A172 (cell line): ENCODE data around the gene NOTO. TPM values are rescaled to one million over a fixed set of nuclear protein-coding genes. Genes with fewer than 3 reads are reported as not detected.
"Not testable (repeated sequence)": the region's sequence is repeated elsewhere in the genome, so short reads cannot be mapped to it uniquely, and the experiment has no call there.

Experiments
- DNase-seq: peaks from one replicate; pipeline ENCODE4 v3.0.0-alpha.2; 2015; ENCODE audit warnings: low spot score
- total RNA-seq: library from RNA; depleted of rRNA; stranded (reverse); fragments of >200 nt; shearing (Covaris generic); gene quantifications from 2 replicates; pipeline ENCODE4 v1.2.3, GENCODE V29; 2014; rRNA removed

The NOTO gene
- not detected in 2 replicates for total RNA-seq

- no peak for DNase-seq
Measured at GRCh38 chr2:73202156-73203054, at the start of gene NOTO. Gene NOTO (plus strand): TSS chr2:73202574. CDS start chr2:73202667, 93 bp downstream.

DNA sequence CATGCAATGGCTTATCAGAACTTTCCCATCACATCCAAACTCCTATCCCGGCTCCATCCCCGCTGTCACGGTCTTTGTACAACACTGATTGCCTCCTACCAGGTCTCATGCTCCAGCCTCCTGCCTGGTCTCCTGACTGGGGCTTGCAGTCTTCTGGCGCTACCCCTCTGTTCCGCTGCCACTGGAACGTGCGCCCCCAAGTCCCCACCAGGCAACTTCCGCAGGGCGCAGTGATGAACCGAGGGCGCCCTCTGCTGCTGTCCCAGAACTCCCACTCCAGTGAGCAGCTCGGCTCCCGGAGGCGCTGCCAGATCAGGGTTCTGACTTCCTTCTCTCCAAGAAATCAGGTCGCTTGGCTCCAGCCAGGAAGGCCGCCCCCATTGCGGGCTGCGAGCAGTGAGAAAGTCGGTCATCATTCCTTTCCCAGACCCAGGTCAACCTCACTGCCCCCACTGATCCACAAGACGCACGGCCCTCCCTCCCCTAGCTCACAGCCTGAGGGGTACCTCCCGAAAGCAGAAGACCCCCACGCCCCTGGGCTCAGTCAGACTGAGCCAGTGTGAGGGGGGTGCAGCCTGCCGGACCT lies 45.7 kb upstream of the NOTO start:
- DNase-seq, result peak; percentile 55

GRCh38 chr2:73162856-73163391 lies 39.5 kb upstream of the NOTO start:
- DNase-seq, result no peak

- DNase-seq, result peak; percentile 82
Measured at GRCh38 chr2:73163483-73164367, 38.6 kb upstream of the NOTO start.

DNA sequence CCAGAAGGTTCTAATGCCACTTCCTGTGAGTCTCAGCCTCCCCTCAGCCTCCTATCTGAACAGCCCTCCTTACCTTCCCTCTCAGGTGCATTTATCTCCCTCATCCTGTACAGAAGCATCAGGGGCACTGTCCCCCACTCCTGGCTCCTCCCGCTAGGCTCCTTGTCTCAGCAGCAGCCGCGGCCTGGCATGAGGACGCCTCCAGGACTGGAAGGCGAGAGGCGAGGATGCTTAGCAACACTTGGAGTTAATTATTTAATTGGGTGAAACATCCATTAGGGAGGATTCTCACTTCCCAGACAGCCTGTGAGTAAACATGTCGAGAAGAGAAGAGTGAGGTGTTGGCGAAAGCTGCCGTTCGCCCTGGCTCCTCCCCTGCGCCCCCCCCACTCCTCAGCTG lies 36.4 kb upstream of the NOTO start:
- not testable (repeated sequence) for DNase-seq

DNA sequence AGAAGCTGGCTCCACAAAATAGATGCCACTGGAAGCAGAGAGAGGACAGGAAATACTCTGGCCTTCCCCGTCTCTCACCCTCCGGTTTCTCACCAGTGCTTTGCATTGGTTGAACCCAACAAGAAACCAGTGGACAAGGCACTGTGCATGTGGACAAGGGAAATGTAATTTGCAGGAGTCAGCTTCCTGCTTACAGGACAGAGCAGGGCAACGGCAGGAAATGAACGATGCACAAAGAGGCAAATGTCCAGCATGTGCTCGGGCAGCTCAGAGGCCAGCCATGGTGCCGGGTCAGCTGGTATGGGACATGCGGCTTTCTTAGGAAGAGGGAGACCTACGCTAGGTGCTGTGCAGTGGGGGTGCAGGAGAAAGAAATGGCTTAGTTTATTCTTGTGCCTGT lies 35.6 kb upstream of the NOTO start:
- not testable (repeated sequence) for DNase-seq

- not testable (repeated sequence) for DNase-seq
Measured at GRCh38 chr2:73168348-73168747, 34.0 kb upstream of the NOTO start.

- not testable (repeated sequence) for DNase-seq
Measured at GRCh38 chr2:73170341-73170740, 32.0 kb upstream of the NOTO start.

DNA sequence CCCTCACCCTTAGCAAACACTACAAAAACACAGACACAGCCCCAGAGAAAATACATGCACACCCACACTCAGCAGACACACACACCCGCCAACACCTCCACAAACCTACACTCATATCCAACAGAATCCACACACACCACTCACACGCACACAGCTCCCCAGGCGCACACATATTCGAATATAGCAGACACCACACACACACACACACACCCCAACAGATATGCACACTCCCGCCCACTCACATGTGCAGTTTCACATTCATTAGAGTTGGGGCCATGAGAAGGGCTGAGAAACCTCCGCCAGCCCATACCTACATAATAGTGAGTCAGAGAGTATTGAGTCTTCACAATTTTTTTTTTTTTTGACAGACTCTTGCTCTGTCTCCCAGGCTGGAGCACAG lies 29.4 kb upstream of the NOTO start:
- no peak for DNase-seq

DNA sequence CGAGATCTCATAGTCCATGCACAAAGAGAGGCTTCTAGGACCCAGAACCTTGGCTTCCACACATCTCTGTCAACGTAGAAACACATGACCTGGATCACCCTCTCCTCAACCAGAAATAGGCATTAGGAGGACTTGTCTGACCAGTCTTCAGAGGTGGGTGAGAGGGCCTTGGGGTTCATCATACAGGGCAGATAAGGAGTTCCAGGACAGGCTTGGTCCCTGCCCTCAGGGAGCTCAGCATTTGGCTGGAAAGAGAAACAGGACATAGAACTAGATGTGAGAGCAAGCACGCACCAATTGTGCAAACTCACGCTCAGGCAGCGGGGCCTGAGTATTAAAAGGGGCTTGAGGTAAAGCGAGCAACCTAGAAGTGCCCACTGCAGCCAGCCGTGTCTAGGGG lies 28.6 kb upstream of the NOTO start:
- no peak for DNase-seq

- DNase-seq, result no peak
Measured at GRCh38 chr2:73174244-73174643, 28.1 kb upstream of the NOTO start.

- no peak for DNase-seq
Measured at GRCh38 chr2:73174941-73175662, 27.3 kb upstream of the NOTO start.

DNA sequence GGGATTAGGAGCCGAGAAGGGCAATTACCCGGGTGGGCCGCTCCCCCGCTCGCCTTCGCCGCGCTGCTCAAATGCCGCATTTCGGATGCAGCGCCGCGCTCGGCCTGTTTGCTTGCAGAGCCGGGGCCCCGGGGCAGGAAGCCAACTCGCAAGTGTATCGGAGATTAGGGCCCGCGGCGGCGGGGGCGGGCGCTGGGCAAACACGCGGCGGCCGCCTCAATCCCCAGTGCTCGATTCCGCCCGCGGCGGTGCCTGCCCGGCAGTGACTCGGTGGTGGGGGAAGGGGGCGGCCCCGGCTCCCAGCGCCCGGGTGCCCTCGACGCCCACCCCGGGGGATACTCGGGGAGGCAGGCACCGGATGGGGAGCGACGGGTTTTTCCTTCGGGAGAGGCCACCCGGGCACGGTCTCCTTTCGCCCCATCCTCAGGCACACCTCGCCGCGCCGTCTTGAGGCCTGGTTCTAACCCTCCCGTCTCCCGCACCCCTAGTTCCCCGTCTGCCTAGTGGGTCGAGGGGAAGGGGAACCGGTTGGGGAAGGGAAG lies 26.6 kb upstream of the NOTO start:
- no peak for DNase-seq

GRCh38 chr2:73176205-73176880 lies 26.0 kb upstream of the NOTO start:
- no peak for DNase-seq

DNA sequence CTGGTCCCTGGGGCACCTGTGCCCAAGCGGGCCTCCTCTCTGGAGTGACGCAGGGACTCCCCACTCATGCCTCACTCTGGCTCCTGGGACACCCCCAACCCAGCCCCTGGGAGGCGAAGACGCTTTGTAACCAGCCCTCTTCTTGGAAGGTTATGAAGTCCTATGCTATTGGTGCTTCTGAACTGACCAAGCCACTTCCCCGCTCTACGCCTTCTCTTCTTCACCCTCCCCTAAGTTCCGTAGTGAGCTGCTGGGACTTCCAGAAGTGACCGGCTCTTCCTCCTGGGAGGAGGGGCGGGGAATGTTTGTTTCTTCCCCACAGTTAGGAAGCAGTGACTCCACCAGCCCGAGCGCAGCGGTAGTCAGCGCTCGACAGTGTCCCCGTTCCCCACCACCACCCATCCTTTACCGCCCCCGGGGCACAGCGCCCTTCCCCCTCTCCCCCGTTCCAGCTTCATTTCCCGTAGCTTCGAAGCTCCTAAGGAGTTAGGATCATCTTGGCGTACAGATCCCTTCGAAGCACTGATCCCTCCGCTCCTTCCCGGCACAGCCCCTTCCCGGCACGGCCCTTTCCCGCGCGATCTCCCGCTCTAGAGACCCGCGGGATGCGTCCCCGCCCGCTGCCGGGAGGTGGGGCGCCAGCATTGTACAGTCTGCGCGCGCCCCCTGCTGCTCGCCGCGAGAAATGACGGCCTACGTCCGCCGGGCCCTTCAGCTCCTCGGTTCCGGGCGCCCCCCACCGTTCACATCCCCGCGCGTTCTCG lies 25.3 kb upstream of the NOTO start:
- DNase-seq, result peak; percentile 81

DNA sequence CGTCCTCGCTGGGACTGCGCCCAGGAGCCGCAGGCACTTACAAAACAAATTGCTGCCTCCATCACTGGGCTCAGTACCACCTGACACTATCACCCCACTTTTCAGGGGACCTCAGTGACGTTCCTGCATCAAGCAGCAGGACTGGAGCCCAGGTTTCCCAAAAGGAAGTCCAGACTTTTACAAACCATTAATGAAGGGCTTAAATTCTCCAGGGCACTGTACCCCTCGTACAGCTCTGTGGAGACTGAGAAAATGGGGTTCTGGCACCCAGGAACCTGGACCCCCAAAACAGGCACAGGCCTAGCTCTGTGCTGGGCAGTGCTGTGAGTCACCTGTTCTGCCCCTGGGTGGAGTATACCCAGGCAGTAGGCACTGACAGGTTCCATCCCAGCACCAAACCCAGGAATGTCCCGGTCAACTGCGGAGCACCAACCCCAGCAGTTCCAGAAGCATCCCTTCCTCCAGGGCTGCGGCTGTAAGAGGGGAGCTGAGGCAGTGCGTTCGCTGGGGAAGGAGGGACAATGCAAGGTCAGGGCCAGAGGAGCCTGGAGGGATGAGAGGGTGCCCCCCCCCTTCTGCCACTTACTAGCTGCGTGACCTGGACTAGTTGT lies 24.6 kb upstream of the NOTO start:
- no peak for DNase-seq

- DNase-seq, result peak; percentile 16
Measured at GRCh38 chr2:73185965-73186364, 16.4 kb upstream of the NOTO start.

DNA sequence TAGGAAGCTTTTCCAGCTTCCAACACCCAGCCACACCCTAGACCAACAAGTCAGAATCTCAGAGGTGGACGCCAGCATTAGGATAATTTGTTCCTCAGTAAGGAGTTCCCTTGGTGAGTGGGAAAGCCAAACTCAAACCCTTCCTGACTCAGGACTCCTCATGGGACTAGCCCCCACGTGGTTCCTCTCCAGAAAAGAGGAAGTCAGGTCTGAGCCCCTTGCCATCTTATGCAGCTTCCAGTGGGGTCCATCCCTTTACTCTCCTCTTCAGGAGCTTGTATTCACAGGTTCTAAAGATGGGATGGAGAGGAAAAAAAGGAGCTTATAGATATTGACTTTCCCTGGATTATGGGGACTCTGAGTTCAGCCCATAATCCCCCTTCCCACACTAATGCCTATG lies 14.8 kb upstream of the NOTO start:
- DNase-seq, result no peak

GRCh38 chr2:73197579-73197978 lies 4.8 kb upstream of the NOTO start:
- no peak for DNase-seq
